MM.1S (cell line): ENCODE results near the gene AUTS2.

Experiments
- DNase-seq: peaks from one replicate; pipeline ENCODE4 v3.0.0-alpha.2; 2015
- H2AFZ ChIP-seq: fragments of 300-600 bp; sonication (generic); 2 replicates; pipeline ENCODE4 v1.6.0; 2016; ENCODE audit warnings: antibody characterized with exemption, low read length
- H3F3A ChIP-seq: fragments of 300-600 bp; sonication (generic); 2 replicates; pipeline ENCODE4 v1.6.1; 2016; ENCODE audit warnings: mild to moderate bottlenecking, antibody characterized with exemption, low read length, moderate library complexity, mixed read lengths; ENCODE audit not compliant: insufficient read depth
- H3K27ac ChIP-seq: fragments of 300-600 bp; sonication (generic); 2 replicates; pipeline ENCODE4 v1.5.1; 2016; ENCODE audit warnings: mild to moderate bottlenecking, low read length
- H3K27me3 ChIP-seq: fragments of 300-600 bp; sonication (generic); replicated peaks from 2 replicates; pipeline ENCODE4 v1.6.0; 2016; ENCODE audit warnings: low read length; ENCODE audit not compliant: insufficient read depth
- H3K36me3 ChIP-seq: fragments of 300-600 bp; sonication (generic); replicated peaks from 2 replicates; pipeline ENCODE4 v1.6.1; 2016; ENCODE audit warnings: mild to moderate bottlenecking, low read length, mixed read lengths; ENCODE audit not compliant: insufficient read depth
- H3K4me1 ChIP-seq: fragments of 300-600 bp; sonication (generic); 2 replicates; pipeline ENCODE4 v1.6.1; 2016; ENCODE audit warnings: low read length, mixed read lengths
- H3K4me2 ChIP-seq: fragments of 300-600 bp; sonication (generic); 2 replicates; pipeline ENCODE4 v1.6.0; 2016; ENCODE audit warnings: low read depth, low read length
- H3K4me3 ChIP-seq: fragments of 300-600 bp; sonication (generic); 2 replicates; pipeline ENCODE4 v1.5.1; 2016; ENCODE audit warnings: low read length, mixed read lengths
- H3K79me2 ChIP-seq: fragments of 300-600 bp; sonication (generic); 2 replicates; pipeline ENCODE4 v1.6.1; 2016; ENCODE audit warnings: mixed run types, low read length, mixed read lengths
- H3K9ac ChIP-seq: fragments of 300-600 bp; sonication (generic); 2 replicates; pipeline ENCODE4 v1.6.1; 2016; ENCODE audit warnings: low read length, mixed read lengths
- H3K9me2 ChIP-seq: fragments of 300-600 bp; sonication (generic); replicated peaks from 2 replicates; pipeline ENCODE4 v1.6.1; 2016; ENCODE audit warnings: mild to moderate bottlenecking, low read length, mixed read lengths; ENCODE audit not compliant: insufficient read depth
- H3K9me3 ChIP-seq: fragments of 300-600 bp; sonication (generic); replicated peaks from 2 replicates; pipeline ENCODE4 v1.6.1; 2016; ENCODE audit warnings: mild to moderate bottlenecking, low read length, mixed read lengths; ENCODE audit not compliant: insufficient read depth
- H4K20me1 ChIP-seq: fragments of 300-600 bp; sonication (generic); 2 replicates; pipeline ENCODE4 v1.6.1; 2016; ENCODE audit warnings: mild to moderate bottlenecking, low read length, moderate library complexity, mixed read lengths; ENCODE audit not compliant: insufficient read depth
- CTCF ChIP-seq: fragments of 300-600 bp; sonication (generic); IDR thresholded peaks from 2 replicates; pipeline ENCODE4 v1.5.1; 2016; ENCODE audit warnings: antibody characterized with exemption, low read length, mixed read lengths
- EZH2 ChIP-seq: fragments of 300-600 bp; sonication (generic); optimal IDR thresholded peaks from 2 replicates; pipeline ENCODE3; 2017; ENCODE audit warnings: low read depth, mild to moderate bottlenecking, antibody characterized with exemption, low read length, mixed read lengths
- EZH2phosphoT487 ChIP-seq: fragments of 300-600 bp; sonication (generic); IDR thresholded peaks from 2 replicates; pipeline ENCODE4 v1.6.1; 2018; ENCODE audit warnings: antibody characterized with exemption, low read length

The AUTS2 gene

DNA sequence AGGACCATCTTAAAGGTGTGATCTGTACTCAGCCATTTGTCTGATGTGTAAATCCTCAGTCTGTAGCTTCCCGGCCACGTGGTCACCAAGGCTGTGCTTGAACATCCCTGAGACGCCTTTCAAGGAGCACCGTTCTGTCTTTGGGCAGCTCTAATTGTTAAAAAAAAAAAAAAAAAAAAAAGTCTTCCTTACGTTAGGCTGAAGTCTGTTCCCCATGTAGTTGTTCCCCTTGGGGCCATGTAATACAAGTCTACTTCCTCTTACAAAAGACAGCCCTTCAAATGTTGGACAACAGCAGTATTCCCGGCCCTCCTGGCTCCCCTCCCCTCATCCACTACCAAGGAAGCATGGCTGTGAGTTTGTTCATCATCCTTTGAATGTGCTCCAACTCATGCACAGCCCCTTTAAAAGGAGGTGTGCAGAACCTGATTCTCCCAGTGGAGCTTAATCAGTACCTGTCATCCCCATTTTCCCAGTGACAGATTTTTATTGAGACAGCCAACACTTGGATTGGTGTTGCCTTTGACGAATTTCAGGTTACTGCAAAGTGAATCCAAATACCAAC, 1141.5 kb downstream of the AUTS2 start:
- Histone ChIP-seq H3K4me3 (no peak overlapping the region), H3K27me3 (no peaks in the 10 kb centered on the region), H4K20me1 (no peaks in the 10 kb centered on the region), H3K4me2 (no peak overlapping the region), H3K27ac (no peak overlapping the region), H3K9me2 (no peaks in the 10 kb centered on the region), H3K36me3 (no peaks in the 10 kb centered on the region), H3K9me3 (no peaks in the 10 kb centered on the region), H2AFZ (no peak overlapping the region), H3K9ac (no peak overlapping the region), H3K79me2 (peaks cover 95% of the 10 kb centered on the region), H3K4me1 (no peaks in the 10 kb centered on the region), H3F3A (no peaks in the 10 kb centered on the region)
- TF ChIP-seq EZH2phosphoT487 (no peak), CTCF (no peak), EZH2 (no peak)
- DNase-seq: no peak

GRCh38 chr7:70741666-70742065, 1143.4 kb downstream of the AUTS2 start:
- Histone ChIP-seq H3K9ac (no peak overlapping the region), H3K27me3 (no peaks in the 10 kb centered on the region), H3K36me3 (no peaks in the 10 kb centered on the region), H3F3A (no peaks in the 10 kb centered on the region), H3K4me1 (no peaks in the 10 kb centered on the region), H2AFZ (no peak overlapping the region), H3K4me2 (no peak overlapping the region), H3K9me2 (no peaks in the 10 kb centered on the region), H3K4me3 (no peak overlapping the region), H4K20me1 (no peaks in the 10 kb centered on the region), H3K27ac (no peak overlapping the region), H3K9me3 (no peaks in the 10 kb centered on the region), H3K79me2 (peaks cover 94% of the 10 kb centered on the region)
- TF ChIP-seq CTCF: no peak
- no peak for TF ChIP-seq EZH2phosphoT487
- TF ChIP-seq EZH2: no peak
- DNase-seq: no peak

- Histone ChIP-seq H3K9me2 (no peaks in the 10 kb centered on the region), H3K27ac (no peak overlapping the region), H4K20me1 (no peaks in the 10 kb centered on the region), H3K4me2 (no peak overlapping the region), H3K79me2 (peaks cover 90% of the 10 kb centered on the region), H3K4me1 (no peaks in the 10 kb centered on the region), H3K4me3 (no peak overlapping the region), H3F3A (no peaks in the 10 kb centered on the region), H3K9ac (no peak overlapping the region), H3K27me3 (no peaks in the 10 kb centered on the region), H2AFZ (no peak overlapping the region), H3K36me3 (no peaks in the 10 kb centered on the region), H3K9me3 (no peaks in the 10 kb centered on the region)
- TF ChIP-seq EZH2 (no peak), EZH2phosphoT487 (no peak), CTCF (no peak)
- DNase-seq: no peak
Measured at GRCh38 chr7:70743531-70744325, 1145.5 kb downstream of the AUTS2 start.
